AG09309 (cell line): ENCODE results near the gene ST8SIA2.

Experiments used
- DNase-seq: peaks from one replicate; pipeline ENCODE4 v3.0.0-alpha.2; 2010; ENCODE audit warnings: low read depth
- H3K4me3 ChIP-seq: 2 replicates; pipeline ENCODE4 v1.5.1; 2011; ENCODE audit warnings: mild to moderate bottlenecking, low read depth, low read length, moderate library complexity; ENCODE audit not compliant: control insufficient read depth
- TF ChIP-seq, protein P1 (sequence below): IDR thresholded peaks from 2 replicates; pipeline ENCODE4 v1.5.1; 2011; ENCODE audit warnings: mild to moderate bottlenecking, low read depth, low read length, inconsistent platforms; ENCODE audit not compliant: insufficient read depth, control insufficient read depth; ENCODE audit errors: missing control alignments

ST8SIA2 gene

DNA sequence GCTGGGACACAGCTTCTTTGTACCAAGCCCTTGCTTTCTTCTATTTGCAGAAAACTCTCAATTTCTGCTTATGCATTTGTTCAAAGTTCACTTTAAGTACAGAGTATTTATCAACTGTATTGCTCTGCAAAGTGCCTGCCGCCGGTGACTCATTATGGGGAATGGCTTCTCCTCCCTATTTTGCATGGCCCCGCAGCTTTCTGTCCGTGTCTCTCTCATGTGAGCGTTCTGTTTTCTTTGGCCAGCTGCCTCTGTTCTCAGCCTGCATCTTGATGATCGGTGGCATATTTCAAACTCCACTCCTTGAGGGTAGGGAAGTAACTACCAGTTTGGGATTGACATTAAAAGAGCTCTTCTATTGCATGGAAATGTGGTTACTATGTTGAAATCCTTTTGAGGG, 28.6 kb upstream of the ST8SIA2 start:
- no peak for DNase-seq
- TF ChIP-seq, protein P1, sequence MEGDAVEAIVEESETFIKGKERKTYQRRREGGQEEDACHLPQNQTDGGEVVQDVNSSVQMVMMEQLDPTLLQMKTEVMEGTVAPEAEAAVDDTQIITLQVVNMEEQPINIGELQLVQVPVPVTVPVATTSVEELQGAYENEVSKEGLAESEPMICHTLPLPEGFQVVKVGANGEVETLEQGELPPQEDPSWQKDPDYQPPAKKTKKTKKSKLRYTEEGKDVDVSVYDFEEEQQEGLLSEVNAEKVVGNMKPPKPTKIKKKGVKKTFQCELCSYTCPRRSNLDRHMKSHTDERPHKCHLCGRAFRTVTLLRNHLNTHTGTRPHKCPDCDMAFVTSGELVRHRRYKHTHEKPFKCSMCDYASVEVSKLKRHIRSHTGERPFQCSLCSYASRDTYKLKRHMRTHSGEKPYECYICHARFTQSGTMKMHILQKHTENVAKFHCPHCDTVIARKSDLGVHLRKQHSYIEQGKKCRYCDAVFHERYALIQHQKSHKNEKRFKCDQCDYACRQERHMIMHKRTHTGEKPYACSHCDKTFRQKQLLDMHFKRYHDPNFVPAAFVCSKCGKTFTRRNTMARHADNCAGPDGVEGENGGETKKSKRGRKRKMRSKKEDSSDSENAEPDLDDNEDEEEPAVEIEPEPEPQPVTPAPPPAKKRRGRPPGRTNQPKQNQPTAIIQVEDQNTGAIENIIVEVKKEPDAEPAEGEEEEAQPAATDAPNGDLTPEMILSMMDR, result no peak
- H3K4me3 ChIP-seq, result no peak overlapping the region

DNA sequence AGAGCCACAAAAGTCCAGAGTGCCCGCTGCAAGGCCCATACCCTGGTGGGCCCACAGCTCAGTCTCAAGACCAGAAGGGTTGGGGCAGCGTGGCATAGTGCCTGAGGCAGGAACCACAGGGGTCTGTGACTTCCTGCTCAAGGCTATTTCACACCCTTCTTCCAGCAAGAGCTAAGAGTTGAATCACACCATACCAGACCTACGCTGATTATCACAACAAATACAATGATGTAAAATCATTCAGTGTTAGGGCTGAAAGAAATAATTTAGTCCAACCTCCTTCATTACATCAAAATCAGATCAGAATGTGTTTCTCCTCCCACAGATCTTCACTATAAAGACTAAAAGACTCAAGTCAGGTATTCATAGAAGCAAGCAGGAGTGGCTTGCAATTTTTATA, 27.8 kb upstream of the ST8SIA2 start:
- H3K4me3 ChIP-seq, result no peak overlapping the region

DNA sequence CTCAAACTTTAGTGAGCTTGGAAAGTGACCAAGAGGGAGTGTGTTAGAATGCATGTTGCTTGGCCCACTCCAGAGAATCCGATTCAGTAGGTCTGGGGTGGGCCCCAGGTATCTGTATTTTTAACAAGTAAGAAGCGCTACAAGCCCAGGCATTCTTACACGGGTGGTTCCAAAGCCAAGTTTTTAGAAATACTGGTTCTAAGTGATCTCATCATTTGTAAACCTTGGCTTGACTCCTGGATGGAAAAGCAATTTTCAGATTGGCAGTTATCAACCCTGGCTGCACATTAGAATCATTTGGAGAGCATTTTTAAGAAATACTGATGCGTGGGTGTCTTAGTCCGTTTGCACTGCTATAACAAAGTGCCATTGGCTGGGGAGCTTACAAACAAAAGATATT, 27.3 kb upstream of the ST8SIA2 start:
- H3K4me3 ChIP-seq, result no peak overlapping the region
- DNase-seq, result no peak
- TF ChIP-seq, protein P1, result no peak

More for the DNA sequence above, 27.8 kb upstream of the ST8SIA2 start:
- TF ChIP-seq, protein P1, result no peak
- no peak for DNase-seq

DNA sequence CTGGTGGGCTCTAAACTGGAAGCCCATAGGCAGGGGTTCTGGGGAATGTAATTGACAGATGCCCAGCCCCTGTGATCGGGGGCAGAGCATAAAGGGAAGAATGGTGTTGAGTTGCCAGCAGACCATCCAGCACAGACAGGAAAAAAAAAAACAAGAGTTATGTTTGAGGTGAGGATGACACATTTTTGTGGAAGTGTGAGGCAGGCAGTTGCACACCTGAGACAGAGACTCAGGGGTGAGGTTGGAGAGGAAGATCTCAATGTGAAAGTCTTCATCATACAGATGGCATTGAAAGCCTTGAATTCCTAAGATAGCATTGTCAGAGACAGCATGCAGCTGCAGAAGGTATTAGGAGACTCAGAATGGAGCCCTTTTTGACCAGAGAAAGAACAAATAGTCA, 18.6 kb upstream of the ST8SIA2 start:
- no peak for DNase-seq

DNA sequence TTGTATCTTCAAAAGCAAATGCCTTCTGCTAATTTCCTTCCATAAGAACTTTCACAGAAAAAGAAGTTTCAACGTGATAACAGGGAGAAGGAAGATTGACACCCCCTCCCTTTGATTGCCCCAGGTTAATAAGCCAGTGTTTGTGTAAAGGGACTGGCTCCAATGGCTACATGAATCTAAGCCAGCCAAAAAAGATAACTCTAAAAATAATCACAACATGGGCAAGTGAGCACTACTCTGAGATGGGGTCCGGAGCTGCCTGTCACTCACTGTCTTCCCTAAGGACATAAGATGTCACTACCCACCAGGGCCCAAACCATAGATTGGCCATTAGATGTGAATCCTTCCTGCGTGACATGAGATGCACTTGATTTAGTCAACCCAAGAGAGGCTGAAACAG, 17.6 kb upstream of the ST8SIA2 start:
- no peak overlapping the region for H3K4me3 ChIP-seq
- TF ChIP-seq, protein P1, result no peak
- DNase-seq, result no peak

More for the DNA sequence above, 18.6 kb upstream of the ST8SIA2 start:
- TF ChIP-seq, protein P1, result no peak
- no peak overlapping the region for H3K4me3 ChIP-seq

DNA sequence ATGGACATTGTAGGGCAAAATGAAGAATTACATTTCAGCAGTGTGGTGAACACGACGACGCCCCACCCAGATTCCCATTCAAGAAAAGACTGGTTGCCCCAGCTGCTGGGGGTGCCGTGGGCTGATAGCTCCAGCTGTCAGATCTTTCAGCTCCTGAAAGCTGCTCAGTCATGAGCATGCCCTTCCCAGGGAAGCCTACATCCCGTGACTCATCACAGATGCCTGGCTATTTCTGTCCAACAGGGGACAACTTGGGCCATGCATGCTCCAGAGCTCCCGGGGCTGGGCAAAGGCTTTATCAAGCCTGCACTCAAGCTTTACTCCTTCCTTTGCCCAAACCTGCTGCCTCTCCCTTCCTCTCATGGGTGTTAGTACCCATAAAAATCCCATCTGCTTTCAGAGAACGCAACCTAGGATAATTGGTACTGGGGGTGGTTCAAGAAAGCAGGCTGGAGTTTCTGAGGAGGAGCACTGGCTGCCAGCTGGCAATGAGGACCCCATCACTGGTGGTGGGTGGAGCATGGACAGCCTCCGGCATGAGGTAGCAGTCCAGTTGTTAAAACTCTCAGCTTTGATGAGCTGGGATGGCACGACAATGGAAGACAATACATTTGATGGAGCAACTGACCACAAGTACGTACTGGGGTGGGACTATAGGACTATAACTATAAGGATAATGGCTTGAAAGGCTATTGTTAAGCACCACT, 16.4 kb upstream of the ST8SIA2 start:
- no peak for DNase-seq
- H3K4me3 ChIP-seq, result no peak overlapping the region
- TF ChIP-seq, protein P1, result no peak
